ENCODE data around the gene NDUFAF2.

The NDUFAF2 gene

GRCh38 chr5:61001647-61002046 lies 56.6 kb downstream of the NDUFAF2 start:
- no peaks in the 10 kb centered on the region for H3K9me3 ChIP-seq (ENCODE audit: insufficient read depth, low read length, severe bottlenecking)
- H3K27me3 ChIP-seq (ENCODE audit: insufficient read depth, low read length, poor library complexity) = no peaks in the 10 kb centered on the region
- DNase-seq (no peak), ATAC-seq (ENCODE audit: insufficient read depth, low read depth) (no peak)
- no peak overlapping the region for H3K27ac ChIP-seq (ENCODE audit: low read length)
- H3K4me1 ChIP-seq (ENCODE audit: insufficient read depth, low read length) = no peaks in the 10 kb centered on the region
- no peaks in the 10 kb centered on the region for H3K36me3 ChIP-seq (ENCODE audit: insufficient read depth, low read length)
- TF ChIP-seq EZH2 (IDR thresholded peaks at IDR 0.05; ENCODE audit: borderline replicate concordance, low read depth, low read length, severe bottlenecking) (no peak), CTCF (IDR thresholded peaks at IDR 0.05; ENCODE audit: borderline replicate concordance, extremely low read depth, low read length, poor library complexity, severe bottlenecking) (no peak)
- no peak overlapping the region for H2AFZ ChIP-seq (ENCODE audit: low read depth, low read length)
- no peaks in the 10 kb centered on the region for H4K20me1 ChIP-seq (ENCODE audit: insufficient read depth, low read length)
- no peak overlapping the region for H3K4me3 ChIP-seq (ENCODE audit: low read depth in 1 of 2, low read length in 2 of 2)
- H3K4me2 ChIP-seq (ENCODE audit: insufficient read depth, low read length) = no peak overlapping the region
- no peaks in the 10 kb centered on the region for H3K79me2 ChIP-seq (ENCODE audit: insufficient read depth, low read length)
- H3K9ac ChIP-seq (ENCODE audit: low read depth, low read length) = no peak overlapping the region

GRCh38 chr5:61002611-61003355 lies 57.8 kb downstream of the NDUFAF2 start:
- no peak overlapping the region for H3K4me3 ChIP-seq (ENCODE audit: low read depth in 1 of 2, low read length in 2 of 2)
- DNase-seq = no peak

GRCh38 chr5:61004448-61004847 lies 59.4 kb downstream of the NDUFAF2 start:
- Histone ChIP-seq H3K4me3 (ENCODE audit: low read depth in 1 of 2, low read length in 2 of 2) (no peak overlapping the region), H3K4me1 (ENCODE audit: insufficient read depth, low read length) (no peaks in the 10 kb centered on the region), H3K27me3 (ENCODE audit: insufficient read depth, low read length, poor library complexity) (no peaks in the 10 kb centered on the region), H2AFZ (ENCODE audit: low read depth, low read length) (no peak overlapping the region), H3K9ac (ENCODE audit: low read depth, low read length) (no peak overlapping the region), H3K36me3 (ENCODE audit: insufficient read depth, low read length) (no peaks in the 10 kb centered on the region), H4K20me1 (ENCODE audit: insufficient read depth, low read length) (no peaks in the 10 kb centered on the region), H3K4me2 (ENCODE audit: insufficient read depth, low read length) (no peak overlapping the region), H3K9me3 (ENCODE audit: insufficient read depth, low read length, severe bottlenecking) (no peaks in the 10 kb centered on the region), H3K79me2 (ENCODE audit: insufficient read depth, low read length) (no peaks in the 10 kb centered on the region), H3K27ac (ENCODE audit: low read length) (no peak overlapping the region)
- no peak for DNase-seq
- ATAC-seq (ENCODE audit: insufficient read depth, low read depth) = no peak
- no peak for TF ChIP-seq EZH2 (IDR thresholded peaks at IDR 0.05; ENCODE audit: borderline replicate concordance, low read depth, low read length, severe bottlenecking)
- no peak for TF ChIP-seq CTCF (IDR thresholded peaks at IDR 0.05; ENCODE audit: borderline replicate concordance, extremely low read depth, low read length, poor library complexity, severe bottlenecking)

More at GRCh38 chr5:61002611-61003355, 57.8 kb downstream of the NDUFAF2 start:
- Histone ChIP-seq H3K36me3 (ENCODE audit: insufficient read depth, low read length) (no peaks in the 10 kb centered on the region), H3K27me3 (ENCODE audit: insufficient read depth, low read length, poor library complexity) (no peaks in the 10 kb centered on the region), H3K9me3 (ENCODE audit: insufficient read depth, low read length, severe bottlenecking) (no peaks in the 10 kb centered on the region), H3K9ac (ENCODE audit: low read depth, low read length) (no peak overlapping the region), H3K4me1 (ENCODE audit: insufficient read depth, low read length) (no peaks in the 10 kb centered on the region), H3K79me2 (ENCODE audit: insufficient read depth, low read length) (no peaks in the 10 kb centered on the region), H3K4me2 (ENCODE audit: insufficient read depth, low read length) (no peak overlapping the region), H4K20me1 (ENCODE audit: insufficient read depth, low read length) (no peaks in the 10 kb centered on the region), H2AFZ (ENCODE audit: low read depth, low read length) (no peak overlapping the region), H3K27ac (ENCODE audit: low read length) (no peak overlapping the region)
- TF ChIP-seq CTCF (IDR thresholded peaks at IDR 0.05; ENCODE audit: borderline replicate concordance, extremely low read depth, low read length, poor library complexity, severe bottlenecking) = no peak
- no peak for TF ChIP-seq EZH2 (IDR thresholded peaks at IDR 0.05; ENCODE audit: borderline replicate concordance, low read depth, low read length, severe bottlenecking)
- ATAC-seq (ENCODE audit: insufficient read depth, low read depth) = no peak
